GM03348 (cell line): ENCODE measurements around the gene FNIP1.
A peak's percentile ranks its signal among the peaks of the same experiment; 100 is the strongest.
"Not testable (repeated sequence)": the region's sequence is repeated elsewhere in the genome, so short reads cannot be mapped to it uniquely, and the experiment has no call there.

Experiments used
- DNase-seq: peaks from one replicate; pipeline ENCODE4 v3.0.0; 2012; ENCODE audit warnings: low spot score

The FNIP1 gene

GRCh38 chr5:131786900-131787692 is 9.7 kb downstream of the FNIP1 start:
- DNase-seq, result no peak

GRCh38 chr5:131786036-131786435 is 10.8 kb downstream of the FNIP1 start:
- DNase-seq, result no peak

GRCh38 chr5:131783874-131784273 is 12.9 kb downstream of the FNIP1 start:
- no peak for DNase-seq

DNA sequence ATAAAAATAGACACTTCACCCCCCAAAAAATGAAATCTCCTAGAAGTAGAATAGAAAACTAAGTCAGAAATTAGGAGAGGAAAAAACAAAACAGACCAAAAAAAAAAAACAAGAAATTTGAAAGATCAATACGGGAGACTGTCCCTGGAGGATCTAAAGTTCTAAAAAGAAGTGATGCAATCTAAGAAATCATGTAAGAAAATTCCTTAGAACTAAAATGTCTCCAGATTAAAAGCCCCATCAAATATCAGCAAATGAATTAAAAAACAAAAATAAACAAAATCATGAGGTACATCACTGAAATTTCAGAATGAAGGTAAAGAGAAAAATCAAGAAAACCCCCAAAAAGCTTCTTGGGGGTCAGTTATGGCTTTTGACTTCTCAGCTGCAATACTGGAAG is 13.5 kb downstream of the FNIP1 start:
- DNase-seq, result no peak

- no peak for DNase-seq
These were observed 14.1 kb downstream of the FNIP1 start for GRCh38 chr5:131782717-131783116.

- DNase-seq, result not testable (repeated sequence)
These were observed 18.7 kb downstream of the FNIP1 start for GRCh38 chr5:131778141-131778540.

DNA sequence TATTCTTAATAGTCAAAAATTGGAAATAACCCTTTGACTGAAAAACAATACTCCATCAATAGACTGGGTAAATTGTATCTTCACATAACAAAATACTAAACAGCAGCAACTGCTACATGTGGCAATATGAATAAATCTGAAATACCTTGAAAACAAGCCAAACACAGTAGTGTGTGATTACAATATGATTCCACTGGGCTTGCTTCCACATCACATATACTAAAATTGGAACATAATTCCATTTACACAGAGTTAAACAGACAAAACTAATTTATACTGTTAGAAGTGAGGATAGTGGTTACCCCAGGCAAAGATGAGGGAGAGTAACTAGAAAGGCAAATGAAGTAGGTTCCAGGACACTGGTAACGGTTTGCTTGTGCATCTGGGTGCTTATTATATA is 20.4 kb downstream of the FNIP1 start:
- DNase-seq, result peak; percentile 10

DNA sequence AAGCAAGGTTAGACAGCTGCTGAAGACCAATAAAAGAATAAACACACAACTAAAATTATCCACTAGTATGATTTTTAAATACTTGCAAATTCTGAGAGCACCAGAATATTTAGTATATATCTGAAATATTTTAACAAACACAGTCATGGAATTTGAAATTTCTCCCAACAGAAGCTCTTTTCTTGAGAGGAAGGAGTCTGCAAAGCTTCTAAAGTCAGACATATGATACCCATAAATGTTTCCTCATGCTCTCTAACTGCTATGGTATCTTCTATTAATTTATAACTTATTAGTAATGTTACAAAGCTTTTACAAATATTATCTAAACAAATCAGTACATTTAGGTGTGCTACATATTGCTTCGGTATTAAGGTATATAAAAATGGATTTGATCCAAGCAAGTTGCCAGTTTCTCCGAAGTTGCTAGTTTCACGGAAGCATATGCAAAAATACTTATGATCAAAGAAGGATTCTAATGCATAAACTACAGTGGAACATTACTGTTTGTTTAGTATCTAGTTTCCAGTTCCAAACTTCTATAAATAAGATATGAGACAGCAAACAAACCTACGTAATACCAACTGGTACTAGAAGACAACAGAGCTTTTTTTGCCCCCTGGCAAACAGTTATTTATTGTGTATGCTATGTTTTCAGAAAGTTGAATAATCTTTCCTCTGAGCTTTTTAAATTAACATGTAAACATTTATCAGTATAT is 22.0 kb downstream of the FNIP1 start:
- no peak for DNase-seq

DNA sequence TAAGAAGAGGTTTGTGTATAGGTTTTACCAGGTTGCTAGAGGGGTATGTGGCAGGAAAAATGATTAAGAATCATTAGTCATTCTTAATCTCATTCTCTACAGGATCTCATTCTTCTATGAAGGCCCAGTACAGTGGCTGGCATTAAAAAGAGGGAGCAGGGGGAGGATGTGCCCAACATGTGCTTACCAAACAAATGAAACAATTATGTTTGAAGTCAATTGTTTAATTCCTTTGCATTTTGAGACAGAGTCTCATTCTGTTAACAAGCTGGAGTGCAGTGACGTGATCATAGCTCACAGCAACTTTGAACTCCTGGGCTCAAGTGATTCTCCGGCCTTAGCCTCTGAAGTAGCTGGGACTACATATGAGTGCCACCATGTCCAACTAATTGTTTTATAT is 23.0 kb downstream of the FNIP1 start:
- DNase-seq, result no peak

DNA sequence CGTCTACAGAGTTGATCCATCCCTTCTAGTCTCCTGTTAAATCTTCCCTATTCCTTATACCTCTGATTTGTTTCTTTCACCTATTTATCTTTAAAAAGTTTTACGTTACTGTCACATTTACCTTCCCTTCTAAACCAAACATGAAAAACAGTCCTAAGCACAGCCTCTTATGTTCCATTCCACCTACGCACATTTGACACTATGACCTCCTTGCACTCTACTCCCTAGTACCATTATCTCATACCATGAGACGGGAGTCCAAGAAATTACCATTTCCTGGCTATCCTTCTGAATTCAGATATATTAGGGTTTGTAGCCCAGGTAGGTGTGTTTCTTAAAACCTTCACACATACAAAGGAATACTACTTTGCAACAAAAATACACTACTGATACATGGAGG is 25.1 kb downstream of the FNIP1 start:
- no peak for DNase-seq

- no peak for DNase-seq
These were observed 26.9 kb downstream of the FNIP1 start for GRCh38 chr5:131769961-131770360.

- DNase-seq, result no peak
These were observed 27.5 kb downstream of the FNIP1 start for GRCh38 chr5:131769336-131769735.

DNA sequence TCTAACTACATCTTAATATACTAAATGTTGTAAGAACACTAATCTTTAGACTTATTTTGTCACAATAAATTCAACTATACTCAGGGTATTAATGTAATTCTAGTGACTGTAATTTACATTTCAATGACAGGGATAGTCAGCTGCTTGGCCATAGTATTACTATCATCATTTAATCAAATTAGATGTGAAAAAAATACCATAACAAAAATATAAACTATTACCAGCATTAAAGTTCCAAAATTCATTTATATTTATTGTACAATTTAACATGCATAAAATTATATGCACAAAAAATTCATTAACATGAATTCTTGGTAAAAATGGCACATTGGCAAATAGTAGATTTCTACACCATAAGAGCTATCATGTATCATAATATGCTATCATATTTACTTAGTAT is 28.9 kb downstream of the FNIP1 start:
- DNase-seq, result no peak

- DNase-seq, result no peak
These were observed 30.1 kb downstream of the FNIP1 start for GRCh38 chr5:131766689-131767088.

GRCh38 chr5:131765261-131765660 is 31.6 kb downstream of the FNIP1 start:
- no peak for DNase-seq

DNA sequence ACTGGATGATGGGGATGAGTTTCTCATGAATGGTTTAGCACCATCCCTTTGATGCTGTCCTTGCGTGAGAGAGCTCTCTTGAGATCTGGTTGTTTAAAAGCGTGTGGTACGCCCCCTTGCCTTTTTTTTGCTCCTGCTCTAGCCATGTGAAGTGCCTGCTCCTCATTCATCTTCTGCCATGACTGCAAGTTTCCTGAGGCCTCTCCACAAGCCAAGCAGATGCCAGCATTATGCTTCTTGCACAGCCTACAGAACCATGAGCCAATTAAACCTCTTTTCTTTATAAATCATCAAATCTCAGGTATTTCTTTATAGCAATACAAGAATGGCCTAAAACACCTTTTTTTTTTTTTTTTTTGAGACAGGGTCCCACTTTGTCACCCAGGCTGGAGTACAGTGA is 32.8 kb downstream of the FNIP1 start:
- DNase-seq, result no peak

- no peak for DNase-seq
These were observed 36.0 kb downstream of the FNIP1 start for GRCh38 chr5:131760793-131761192.

DNA sequence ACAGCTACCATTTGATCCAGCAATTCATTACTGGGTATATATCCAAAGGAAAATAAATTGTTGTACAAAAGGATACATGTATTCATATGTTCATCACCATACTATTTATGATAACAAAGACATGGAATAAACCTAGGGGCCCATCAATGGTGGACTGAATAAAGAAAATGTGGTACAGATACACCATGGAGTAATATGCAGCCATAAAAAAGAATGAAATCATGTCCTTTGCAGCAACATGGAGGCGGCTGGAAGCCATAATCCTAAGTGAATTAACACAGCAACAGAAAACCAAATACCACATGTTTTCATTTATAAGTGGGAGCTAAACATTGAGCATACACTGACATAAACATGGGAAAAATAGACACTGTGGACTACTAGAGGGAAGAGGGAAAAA is 37.1 kb downstream of the FNIP1 start:
- no peak for DNase-seq

GRCh38 chr5:131758520-131758900 is 38.3 kb downstream of the FNIP1 start:
- no peak for DNase-seq

GRCh38 chr5:131757830-131758519 is 38.8 kb downstream of the FNIP1 start:
- no peak for DNase-seq

- DNase-seq, result no peak
These were observed 39.9 kb downstream of the FNIP1 start for GRCh38 chr5:131756942-131757341.

DNA sequence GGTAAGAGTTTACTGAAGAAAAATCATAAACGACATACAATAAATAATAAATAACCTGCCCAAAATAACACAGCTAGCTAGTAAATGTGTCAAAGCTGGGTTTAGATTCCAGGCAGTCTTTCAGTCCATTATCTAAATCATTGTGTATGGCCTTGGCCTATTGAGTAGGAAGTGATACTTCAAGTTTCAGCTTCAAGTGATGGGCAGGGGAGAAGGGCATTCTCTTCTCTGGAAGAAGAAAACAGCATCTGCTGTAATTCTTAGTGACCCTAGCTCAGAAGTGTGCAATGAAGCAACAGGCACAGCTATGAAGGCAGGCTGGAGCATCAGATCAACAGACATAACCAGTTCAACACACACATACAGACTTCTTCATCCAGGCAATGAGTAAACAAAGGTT is 42.5 kb downstream of the FNIP1 start:
- DNase-seq, result no peak

DNA sequence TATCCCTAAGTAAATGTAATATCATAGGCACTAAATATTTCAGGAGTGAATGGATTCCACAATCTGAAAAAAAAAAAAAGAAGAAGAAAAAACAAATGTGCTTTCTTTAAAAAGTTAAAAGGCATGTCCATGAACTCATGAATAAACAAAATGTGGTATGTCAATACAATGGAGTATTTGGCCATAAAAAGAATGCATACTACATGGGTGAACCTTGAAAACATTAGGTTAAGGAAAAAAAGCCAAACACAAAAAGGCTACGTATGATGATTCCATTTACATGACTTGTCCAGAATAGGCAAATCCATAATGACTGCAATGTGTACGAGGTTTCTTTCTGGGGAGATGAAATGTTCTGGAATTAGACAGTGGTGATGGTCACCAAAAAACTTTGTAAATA is 45.3 kb downstream of the FNIP1 start:
- no peak for DNase-seq
